Breast epithelium (tissue), 3 donors: ENCODE measurements around the gene TMEM108.

Source experiments
- CTCF ChIP-seq, 3 donors: fragments of 450-650 bp; IDR thresholded peaks; one replicate each; pipeline ENCODE4 v1.5.1; 2016 to 2017; ENCODE audit warnings: antibody characterized with exemption in 3 of 3, mild to moderate bottlenecking in 3 of 3, moderate library complexity in 3 of 3
- POLR2AphosphoS5 ChIP-seq, 3 donors: sonication (generic); formaldehyde crosslinking; IDR thresholded peaks; one replicate each; pipeline ENCODE4 v1.6.1; 2017; ENCODE audit warnings: antibody characterized with exemption in 3 of 3

- no peak for TF ChIP-seq CTCF (IDR thresholded peaks at IDR 0.05)
- no peak for TF ChIP-seq POLR2AphosphoS5 (IDR thresholded peaks at IDR 0.05)
Observed at GRCh38 chr3:133300102-133300501, 261.9 kb downstream of the TMEM108 start.
